Endothelial cell of hepatic sinusoid (primary cell): Measurements from ENCODE around the gene PDLIM4.

Source experiments
- in situ Hi-C: cut with HindIII; loops from 2 replicates; pipeline ENCODE4 v1.10.0; 2017; ENCODE audit warnings: low sequenced_read_pairs

Gene PDLIM4

GRCh38 chr5:132265336-132266030, 8.0 kb downstream of the PDLIM4 start:
- in situ Hi-C loops = no loop called here

- in situ Hi-C loops = no loop called here
Observed at GRCh38 chr5:132266031-132266835, 8.7 kb downstream of the PDLIM4 start.

GRCh38 chr5:132266836-132267160, 9.3 kb downstream of the PDLIM4 start:
- in situ Hi-C loops = no loop called here

DNA sequence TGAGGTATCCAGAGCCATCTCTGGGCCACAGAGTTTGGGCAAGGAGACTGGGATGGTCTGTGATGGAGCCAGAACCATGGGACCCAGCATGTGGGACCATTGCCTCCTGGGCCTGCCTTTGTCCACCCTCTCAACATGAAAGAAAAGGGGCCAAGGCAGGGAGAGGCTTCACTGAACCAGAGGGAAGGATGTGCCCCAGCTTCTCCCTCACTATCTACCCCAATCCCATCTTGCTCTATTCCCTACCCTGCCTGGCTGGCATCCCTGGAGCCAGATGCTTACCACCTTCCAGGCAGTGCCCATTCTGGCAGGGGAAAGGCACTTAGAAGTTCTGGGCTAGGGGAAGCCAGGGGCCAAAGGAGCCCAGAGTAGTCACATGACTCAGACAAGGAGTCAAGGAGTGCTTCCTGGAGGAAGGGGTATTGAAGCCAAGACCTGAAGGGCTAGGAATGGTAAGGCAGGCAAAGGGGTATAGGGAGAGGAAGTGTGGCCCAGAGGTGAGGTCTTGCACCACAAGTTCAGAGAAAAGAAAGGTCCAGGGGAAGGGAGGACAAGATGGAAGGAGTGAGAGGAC, 9.8 kb downstream of the PDLIM4 start:
- in situ Hi-C loops = no loop called here

DNA sequence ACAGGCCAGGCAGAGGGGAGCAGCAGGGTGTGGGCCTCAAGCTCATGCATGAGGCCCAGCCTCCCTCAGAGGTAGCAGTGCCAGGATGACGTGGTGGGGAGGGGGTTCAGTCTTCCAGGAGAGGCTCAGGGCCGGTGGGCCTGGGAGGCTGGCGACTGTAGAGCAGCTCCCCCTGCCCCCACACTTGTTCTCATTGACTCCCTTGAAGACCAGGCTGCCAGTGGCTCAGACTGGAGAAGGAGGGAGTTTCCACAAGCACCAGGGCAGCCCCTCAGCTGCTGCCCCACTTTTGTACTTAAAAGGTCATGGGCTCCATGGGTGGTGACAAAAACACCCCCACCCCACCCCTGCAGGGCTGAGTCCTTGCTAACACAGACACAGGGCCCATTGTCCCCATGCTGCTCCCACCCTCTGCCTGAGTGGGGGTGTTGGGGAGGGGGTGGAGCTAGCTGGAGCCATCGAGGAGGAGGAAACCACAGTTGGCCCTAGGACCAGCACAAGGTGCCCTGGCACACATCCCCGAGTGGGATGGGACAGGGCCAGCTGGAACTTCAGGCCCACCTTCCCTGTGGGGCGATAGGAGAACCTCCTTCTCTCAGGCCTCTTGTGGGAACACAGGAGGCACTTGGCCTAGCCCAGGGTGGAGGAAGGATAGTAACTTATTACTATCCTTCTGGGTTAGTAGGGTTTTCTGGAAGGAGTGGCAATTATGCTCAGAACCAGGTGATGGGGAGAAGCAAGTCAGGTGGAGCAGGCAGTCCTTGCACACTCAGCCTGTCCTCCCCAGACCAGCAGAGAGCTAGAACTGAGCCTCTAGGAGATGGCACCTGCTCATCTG, 10.7 kb downstream of the PDLIM4 start:
- in situ Hi-C loops = no loop called here

- in situ Hi-C loops = no loop called here
Observed at GRCh38 chr5:132268769-132269551, 11.5 kb downstream of the PDLIM4 start.

DNA sequence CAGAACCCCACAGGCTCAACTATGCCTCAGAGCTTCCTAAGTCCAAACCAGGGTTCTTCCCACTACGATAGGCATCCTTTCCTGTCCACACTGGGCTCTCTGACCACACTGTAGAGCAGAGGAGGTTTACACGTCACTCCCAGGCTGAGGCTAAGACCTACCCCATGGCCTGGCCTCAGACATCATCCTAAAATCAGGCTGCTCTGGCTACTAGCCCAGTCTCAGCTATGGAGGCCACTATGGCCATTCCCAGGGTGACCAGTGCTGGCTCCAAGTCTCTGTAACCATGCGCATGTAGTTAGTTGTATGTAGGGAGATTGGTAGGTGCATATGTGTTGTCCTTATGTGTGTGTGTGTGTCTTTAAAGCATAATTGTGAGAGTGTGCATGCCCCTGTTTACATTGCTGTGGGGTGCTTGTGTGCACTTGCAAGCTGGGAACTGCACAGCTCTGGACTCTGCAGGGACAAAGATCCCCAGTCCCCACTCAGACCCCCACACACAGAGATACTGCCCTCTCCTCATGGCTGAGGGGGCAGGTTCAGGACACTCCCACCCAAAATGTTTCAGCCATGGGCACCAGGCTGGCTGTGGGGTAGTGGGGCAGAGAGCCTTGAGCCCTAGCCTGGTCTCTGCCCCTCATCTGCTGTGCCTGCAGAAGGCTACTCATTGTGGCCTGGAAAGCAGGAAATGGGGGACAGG, 12.3 kb downstream of the PDLIM4 start:
- in situ Hi-C loops = no loop called here

GRCh38 chr5:132270335-132270665, 12.8 kb downstream of the PDLIM4 start:
- in situ Hi-C loops = no loop called here

DNA sequence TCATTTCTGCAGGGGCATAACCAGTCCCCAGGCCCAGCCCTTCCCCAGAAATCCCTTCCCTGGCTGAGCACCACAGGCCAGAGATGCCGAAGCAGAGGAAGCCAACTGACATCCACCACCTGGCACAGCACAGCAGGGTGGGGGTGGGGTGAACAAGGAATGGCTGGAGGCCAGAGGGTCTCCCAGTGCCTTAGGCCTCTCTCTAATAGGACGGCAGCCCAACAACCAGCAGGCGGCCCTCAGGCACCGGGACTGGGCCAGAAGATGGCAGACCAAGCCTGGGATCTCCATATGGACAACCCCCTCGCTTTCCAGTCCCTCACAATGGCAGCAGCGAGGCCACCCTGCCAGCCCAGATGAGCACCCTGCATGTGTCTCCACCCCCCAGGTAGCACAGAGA, 13.2 kb downstream of the PDLIM4 start:
- in situ Hi-C loops = no loop called here

- in situ Hi-C loops = no loop called here
Observed at GRCh38 chr5:132271251-132272246, 14.1 kb downstream of the PDLIM4 start.

DNA sequence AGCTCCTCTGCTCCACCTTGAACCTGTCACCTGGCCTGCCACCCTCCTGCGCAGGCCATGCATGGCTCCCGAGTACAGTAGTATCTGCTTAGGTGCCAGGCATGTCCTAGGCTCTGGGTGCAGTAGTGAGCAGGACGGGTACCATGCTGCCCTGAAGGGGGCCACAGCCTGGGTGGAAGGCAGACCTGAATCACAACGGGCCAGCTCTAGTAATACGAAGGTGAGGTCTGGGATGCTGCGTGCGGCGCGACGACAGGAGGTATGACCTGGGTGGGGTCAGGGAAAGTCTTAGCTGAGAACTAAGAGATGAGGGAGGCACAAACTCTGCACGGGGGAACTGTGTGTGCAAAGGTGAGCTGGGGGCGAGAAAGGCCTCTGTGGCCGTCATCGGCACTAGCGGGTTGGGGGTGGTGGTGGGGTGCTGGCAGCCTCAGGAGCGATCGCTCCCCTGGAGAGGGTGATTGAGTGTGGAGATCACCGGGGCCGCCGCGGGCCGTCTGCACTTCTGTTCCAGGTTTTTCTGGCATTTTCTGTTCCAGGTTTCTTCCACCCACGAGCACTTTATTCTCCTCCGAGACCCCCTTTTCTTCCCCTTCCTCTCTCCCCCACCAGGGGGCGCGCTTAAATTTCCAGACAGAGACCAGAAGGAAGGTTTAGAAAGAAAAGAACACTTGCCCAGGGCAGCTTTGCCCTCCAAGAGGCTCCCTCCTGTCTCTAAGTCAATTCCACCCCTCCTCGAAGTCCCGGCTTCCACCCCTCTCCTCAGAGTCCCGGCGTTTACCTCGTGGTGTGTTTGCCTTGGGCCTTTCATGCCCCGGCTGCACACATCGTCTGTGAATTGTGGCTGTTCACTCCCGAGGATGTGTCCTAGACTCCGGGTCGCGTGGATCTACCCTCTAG, 15.1 kb downstream of the PDLIM4 start:
- in situ Hi-C loops = no loop called here

DNA sequence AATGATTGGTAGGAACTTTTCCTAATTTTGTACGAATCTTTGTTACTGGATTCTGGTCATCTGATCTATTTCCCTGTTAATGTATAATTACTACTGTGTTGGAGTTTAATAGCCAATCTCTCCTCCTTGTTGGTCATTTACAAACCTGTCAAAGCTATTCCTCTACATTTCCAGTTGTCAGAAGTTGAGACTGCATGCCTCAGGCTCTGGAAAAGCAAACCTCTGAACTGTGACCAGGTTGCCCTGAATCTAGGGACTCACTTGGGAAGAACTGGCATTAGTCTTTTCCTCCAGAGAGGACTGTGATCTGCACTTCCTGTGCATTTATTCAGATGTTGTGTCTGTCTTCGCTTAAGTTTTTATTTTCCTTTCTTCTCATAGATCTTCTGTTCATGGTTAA, 16.1 kb downstream of the PDLIM4 start:
- in situ Hi-C loops = no loop called here

DNA sequence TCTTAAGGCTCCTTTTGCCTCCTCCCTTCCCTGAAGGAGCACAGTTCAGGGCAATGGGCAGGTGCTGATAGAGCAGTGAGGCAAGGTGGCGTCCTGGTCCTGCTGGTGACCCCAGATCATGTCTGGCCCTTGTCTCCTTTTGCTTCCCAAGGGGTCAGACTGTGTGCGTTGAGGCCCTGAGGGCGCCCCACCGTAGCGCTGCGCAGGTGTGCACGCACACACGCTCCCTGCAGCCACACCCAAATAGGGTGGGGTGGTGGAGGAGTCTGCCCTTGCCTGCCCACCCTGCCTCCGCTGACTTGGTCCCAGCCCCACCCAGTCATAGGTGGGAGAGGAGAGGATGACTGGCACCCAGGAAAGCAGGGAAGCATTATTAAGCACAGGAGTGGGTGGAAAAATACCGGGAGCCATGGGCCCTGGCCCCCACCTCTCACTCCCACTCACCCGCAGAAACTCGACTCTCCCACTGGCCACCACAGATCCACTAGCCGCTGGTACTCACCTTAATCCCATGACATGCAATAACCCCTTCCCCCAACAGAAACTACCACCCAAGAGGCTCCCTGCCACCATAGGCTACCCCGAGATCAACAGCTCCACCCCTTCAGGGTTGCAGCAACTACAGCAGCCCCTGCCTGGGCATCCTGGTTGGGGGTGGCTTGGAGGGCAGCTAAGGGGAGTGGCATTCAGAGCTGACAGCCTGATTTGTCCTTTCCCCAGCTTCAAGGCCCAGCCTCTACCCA, 16.7 kb downstream of the PDLIM4 start:
- in situ Hi-C loops = no loop called here

- in situ Hi-C loops = no loop called here
Observed at GRCh38 chr5:132275367-132276220, 18.1 kb downstream of the PDLIM4 start.

DNA sequence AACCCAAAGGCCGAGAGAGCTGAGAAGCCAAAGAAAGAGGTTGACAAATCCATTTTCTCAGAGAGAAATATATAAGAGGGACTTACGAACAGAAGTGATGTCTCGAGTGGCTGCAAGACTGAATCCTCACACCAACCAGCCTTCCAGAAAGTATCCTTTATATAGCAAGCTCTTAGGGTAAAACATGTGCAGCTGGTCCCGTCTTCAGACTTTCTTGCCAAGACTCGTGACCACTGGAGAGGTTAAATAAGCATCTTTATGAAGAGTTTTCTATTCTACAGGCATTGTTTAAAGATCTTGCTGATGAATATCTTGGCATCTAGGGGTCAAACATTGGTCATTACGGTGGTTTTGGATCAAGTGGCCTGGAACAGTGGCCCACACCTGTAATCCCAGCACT, 19.8 kb downstream of the PDLIM4 start:
- in situ Hi-C loops = no loop called here
